Vagina (tissue), 2 donors: ENCODE data around the gene LYSMD2.

Experiments used
- CTCF ChIP-seq, 3 experiments: fragments of 450-650 bp in 2 of 3; fragments of 200-600 bp in 1 of 3; sonication (generic) in 1 of 3; IDR thresholded peaks; one replicate each; pipeline ENCODE4 v1.5.1; 2017 to 2019; ENCODE audit warnings: antibody characterized with exemption in 3 of 3, mild to moderate bottlenecking in 2 of 3, moderate library complexity in 2 of 3
- POLR2A ChIP-seq, 2 donors: fragments of 450-650 bp; IDR thresholded peaks; one replicate each; pipeline ENCODE4 v1.6.1; 2017; ENCODE audit warnings: antibody characterized with exemption in 2 of 2, mild to moderate bottlenecking in 2 of 2, moderate library complexity in 2 of 2

DNA sequence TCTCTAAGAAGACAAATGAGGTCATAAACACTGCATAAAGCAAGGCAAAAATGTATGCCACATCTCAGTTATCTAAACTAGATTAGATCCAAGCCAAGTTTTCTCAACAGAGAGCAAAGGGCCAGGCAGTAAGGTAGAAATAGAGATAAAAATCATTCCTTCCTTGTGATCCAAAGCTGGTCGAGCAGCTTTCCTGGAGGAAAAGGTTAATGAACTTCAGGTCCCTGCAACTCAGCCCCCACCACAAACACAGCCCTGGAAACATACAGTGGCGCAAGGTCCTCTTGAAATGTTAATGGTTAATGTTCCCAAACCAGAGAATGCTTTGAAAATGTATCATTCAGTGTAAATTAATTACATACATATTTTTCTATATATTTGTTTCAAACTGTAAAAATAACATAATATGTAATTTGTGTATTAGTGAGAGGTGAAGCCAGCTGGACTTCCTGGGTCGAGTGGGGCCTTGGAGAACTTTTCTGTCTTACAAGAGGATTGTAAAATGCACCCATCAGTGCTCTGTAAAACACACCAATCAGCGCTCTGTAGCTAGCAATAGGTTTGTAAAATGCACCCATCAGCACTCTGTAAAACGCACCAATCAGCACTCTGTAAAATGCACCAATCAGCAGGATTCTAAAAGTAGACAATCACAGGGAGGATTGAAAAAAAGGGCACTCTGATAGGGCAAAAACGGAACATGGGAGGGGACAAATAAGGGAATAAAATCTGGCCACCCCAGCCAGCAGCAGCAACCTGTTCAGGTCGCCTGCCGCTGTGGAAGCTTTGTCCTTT is 17.1 kb downstream of the LYSMD2 start:
- TF ChIP-seq CTCF (IDR thresholded peaks at IDR 0.05) = no peak
- no peak for TF ChIP-seq POLR2A (IDR thresholded peaks at IDR 0.05)
